NCI-H524 (cell line): Measurements from ENCODE around the gene DAZ1.
"Not testable (repeated sequence)": the region's sequence is repeated elsewhere in the genome, so short reads cannot be mapped to it uniquely, and the experiment has no call there.

Source experiments
- DNase-seq, 2 experiments: peaks; one replicate each; lab custom pipeline; 2025; lab: John Stamatoyannopoulos, UW

The DAZ1 gene, protein sequence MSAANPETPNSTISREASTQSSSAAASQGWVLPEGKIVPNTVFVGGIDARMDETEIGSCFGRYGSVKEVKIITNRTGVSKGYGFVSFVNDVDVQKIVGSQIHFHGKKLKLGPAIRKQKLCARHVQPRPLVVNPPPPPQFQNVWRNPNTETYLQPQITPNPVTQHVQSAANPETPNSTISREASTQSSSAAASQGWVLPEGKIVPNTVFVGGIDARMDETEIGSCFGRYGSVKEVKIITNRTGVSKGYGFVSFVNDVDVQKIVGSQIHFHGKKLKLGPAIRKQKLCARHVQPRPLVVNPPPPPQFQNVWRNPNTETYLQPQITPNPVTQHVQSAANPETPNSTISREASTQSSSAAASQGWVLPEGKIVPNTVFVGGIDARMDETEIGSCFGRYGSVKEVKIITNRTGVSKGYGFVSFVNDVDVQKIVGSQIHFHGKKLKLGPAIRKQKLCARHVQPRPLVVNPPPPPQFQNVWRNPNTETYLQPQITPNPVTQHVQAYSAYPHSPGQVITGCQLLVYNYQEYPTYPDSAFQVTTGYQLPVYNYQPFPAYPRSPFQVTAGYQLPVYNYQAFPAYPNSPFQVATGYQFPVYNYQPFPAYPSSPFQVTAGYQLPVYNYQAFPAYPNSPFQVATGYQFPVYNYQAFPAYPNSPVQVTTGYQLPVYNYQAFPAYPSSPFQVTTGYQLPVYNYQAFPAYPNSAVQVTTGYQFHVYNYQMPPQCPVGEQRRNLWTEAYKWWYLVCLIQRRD

DNA sequence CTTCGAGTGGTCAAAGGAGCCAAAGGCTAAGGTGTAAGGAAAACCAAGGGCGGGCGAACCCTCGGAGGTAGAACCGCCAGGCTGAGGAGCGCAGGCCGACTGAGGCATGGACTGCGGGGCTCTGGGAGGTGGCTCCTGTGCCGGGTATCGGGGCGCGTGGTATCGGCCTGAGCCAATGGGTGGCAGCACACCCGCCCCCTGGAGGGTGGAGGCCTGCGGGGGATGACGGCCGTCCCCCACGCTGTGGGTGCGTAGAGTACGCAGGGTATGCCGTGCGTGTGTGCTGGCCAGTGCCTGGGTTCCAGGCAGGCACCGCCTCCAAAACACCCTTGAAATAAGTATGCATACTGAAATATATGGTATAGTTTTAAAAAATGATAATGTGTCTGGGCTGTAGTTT lies at the start of gene DAZ1:
DAZ1 (minus strand) TSS at position 101 of the 400 bp plus-strand sequence. CDS start 208 bp downstream, outside the sequence.
- not testable (repeated sequence) for DNase-seq

DNA sequence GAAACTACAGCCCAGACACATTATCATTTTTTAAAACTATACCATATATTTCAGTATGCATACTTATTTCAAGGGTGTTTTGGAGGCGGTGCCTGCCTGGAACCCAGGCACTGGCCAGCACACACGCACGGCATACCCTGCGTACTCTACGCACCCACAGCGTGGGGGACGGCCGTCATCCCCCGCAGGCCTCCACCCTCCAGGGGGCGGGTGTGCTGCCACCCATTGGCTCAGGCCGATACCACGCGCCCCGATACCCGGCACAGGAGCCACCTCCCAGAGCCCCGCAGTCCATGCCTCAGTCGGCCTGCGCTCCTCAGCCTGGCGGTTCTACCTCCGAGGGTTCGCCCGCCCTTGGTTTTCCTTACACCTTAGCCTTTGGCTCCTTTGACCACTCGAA lies 20.4 kb upstream of the DAZ1 start, which contains the start of gene DAZ2:
DAZ2 (plus strand) TSS at position 301 of the 400 bp plus-strand sequence. CDS start 208 bp downstream, outside the sequence.
- DNase-seq = not testable (repeated sequence)

DNA sequence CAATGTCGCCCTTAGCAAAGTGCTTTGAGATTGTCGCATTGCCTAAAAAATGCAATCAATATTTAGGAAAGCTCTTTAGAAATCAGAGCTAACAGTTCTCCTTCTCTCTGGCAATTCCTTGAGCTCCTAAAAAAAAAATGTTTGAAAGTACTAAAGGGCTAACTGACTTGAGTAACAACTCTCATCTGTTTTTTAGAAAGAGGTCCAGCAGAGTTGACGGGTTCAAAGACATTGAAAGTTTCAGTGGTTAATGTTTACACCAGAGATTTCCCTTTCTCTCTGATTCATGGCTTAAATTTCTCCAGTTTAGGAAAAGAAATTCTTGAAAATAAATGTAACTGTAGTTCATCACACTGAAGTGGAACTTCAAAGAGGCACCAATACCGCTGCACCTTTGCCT lies 11.9 kb upstream of the DAZ1 start:
- DNase-seq = not testable (repeated sequence)

DNA sequence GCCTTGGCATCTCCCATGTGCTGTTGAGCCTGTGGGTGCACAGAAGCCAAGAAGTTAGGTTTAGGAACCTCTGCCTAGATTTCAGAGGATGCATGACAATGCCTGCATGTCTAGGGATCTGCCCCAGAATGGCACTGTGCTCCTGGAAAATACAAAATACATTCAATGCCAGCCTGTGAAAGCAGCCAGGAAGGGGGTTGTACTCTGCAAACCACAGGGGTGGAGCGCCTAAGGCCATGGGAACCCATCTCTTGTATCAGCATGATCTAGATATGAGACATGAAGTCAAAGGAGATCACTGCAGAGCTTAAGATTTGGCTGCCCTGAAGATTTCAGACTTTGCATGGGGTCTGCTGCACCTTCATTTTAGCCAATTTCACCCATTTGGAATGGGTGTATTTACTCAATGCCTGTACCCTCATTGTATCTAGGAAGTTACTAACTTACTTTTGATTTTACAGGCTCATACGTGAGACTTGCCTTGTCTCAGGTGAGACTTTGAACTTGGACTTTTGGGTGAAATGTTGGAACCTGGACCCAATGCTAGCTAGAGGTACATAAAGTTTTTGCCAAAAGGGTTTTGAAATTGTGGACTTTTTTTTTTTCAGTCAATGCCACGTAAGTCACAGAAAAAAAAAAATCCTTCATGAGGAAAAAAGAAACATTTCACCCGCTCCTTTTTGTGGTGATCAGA lies 11.1 kb upstream of the DAZ1 start:
- DNase-seq = not testable (repeated sequence)

DNA sequence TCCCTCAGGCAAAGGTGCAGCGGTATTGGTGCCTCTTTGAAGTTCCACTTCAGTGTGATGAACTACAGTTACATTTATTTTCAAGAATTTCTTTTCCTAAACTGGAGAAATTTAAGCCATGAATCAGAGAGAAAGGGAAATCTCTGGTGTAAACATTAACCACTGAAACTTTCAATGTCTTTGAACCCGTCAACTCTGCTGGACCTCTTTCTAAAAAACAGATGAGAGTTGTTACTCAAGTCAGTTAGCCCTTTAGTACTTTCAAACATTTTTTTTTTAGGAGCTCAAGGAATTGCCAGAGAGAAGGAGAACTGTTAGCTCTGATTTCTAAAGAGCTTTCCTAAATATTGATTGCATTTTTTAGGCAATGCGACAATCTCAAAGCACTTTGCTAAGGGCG lies 8.6 kb upstream of the DAZ1 start:
- DNase-seq = not testable (repeated sequence)
